Caco-2 (cell line): ENCODE results near the gene PPP6R2. TPM values are rescaled to one million over a fixed set of nuclear protein-coding genes. Genes with fewer than 3 reads are reported as not detected.
A peak's percentile ranks its signal among the peaks of the same experiment; 100 is the strongest.

Experiments
- BruUV-seq: library from RNA; stranded (reverse); fragments of 400-500 nt; replicated peaks from 2 replicates; lab custom pipeline; 2021; lab: Mats Ljungman, UMichigan
- CTCF ChIA-PET: fragments of 300-600 bp; sonication (Branson Sonifier 250); formaldehyde crosslinking; loops from one replicate; lab custom pipeline; 2022; ENCODE audit warnings: antibody characterized with exemption; lab: Charles Lee
- POLR2A ChIA-PET: fragments of 300-600 bp; sonication (Branson Sonifier 250); formaldehyde crosslinking; loops from one replicate; lab custom pipeline; 2022; ENCODE audit warnings: antibody characterized with exemption; lab: Charles Lee
- DNase-seq, 2 experiments: peaks; one replicate each; pipeline versions ENCODE4 v3.0.0 to v3.0.0-alpha.2; 2020 to 2022
- H3K27me3 ChIP-seq: replicated peaks from 2 replicates; pipeline ENCODE4 v1.6.0; 2011; ENCODE audit warnings: low read length; ENCODE audit not compliant: control insufficient read depth, insufficient read depth
- H3K36me3 ChIP-seq: 2 replicates; pipeline ENCODE4 v1.5.1; 2011; ENCODE audit warnings: low read length; ENCODE audit not compliant: control insufficient read depth, insufficient read depth
- H3K4me1 ChIP-seq: fragments of 250-450 bp; sonication (Bioruptor Pico); 2 replicates; pipeline ENCODE4 v1.5.1; 2020; ENCODE audit warnings: mild to moderate bottlenecking
- H3K4me3 ChIP-seq: 2 replicates; pipeline ENCODE4 v1.5.1; 2011; ENCODE audit warnings: low read depth, mild to moderate bottlenecking, control low read depth, low read length
- H3K9me3 ChIP-seq: fragments of 250-450 bp; sonication (Bioruptor Pico); 2 replicates; pipeline ENCODE4 v1.5.1; 2020; ENCODE audit warnings: mild to moderate bottlenecking, moderate library complexity
- H3K27ac Mint-ChIP-seq: one replicate; pipeline ENCODE4 v1.8.0; 2022; ENCODE audit warnings: mixed read lengths; ENCODE audit not compliant: unreplicated experiment
- H3K27me3 Mint-ChIP-seq: one replicate; pipeline ENCODE4 v1.8.0; 2022; ENCODE audit warnings: mixed read lengths; ENCODE audit not compliant: insufficient read depth, unreplicated experiment
- H3K36me3 Mint-ChIP-seq: one replicate; pipeline ENCODE4 v1.8.0; 2022; ENCODE audit warnings: mild to moderate bottlenecking, mixed read lengths; ENCODE audit not compliant: insufficient read depth, unreplicated experiment
- H3K4me1 Mint-ChIP-seq: one replicate; pipeline ENCODE4 v1.8.0; 2022; ENCODE audit warnings: low read depth, mixed read lengths; ENCODE audit not compliant: unreplicated experiment
- H3K4me3 Mint-ChIP-seq: one replicate; pipeline ENCODE4 v1.8.0; 2022; ENCODE audit warnings: mild to moderate bottlenecking, moderate library complexity, mixed read lengths; ENCODE audit not compliant: unreplicated experiment
- H3K9me3 Mint-ChIP-seq: one replicate; pipeline ENCODE4 v1.8.0; 2022; ENCODE audit warnings: mixed read lengths; ENCODE audit not compliant: unreplicated experiment
- CTCF ChIP-seq, 2 experiments: fragments of 200-600 bp in 1 of 2; IDR thresholded peaks; 1 replicate in 1 of 2; 2 replicates in 1 of 2; pipeline versions ENCODE4 v1.5.1 to v1.8.0; 2011 to 2022; ENCODE audit warnings: antibody characterized with exemption in 1 of 2, control low read depth in 1 of 2, inconsistent platforms in 1 of 2, low read depth in 1 of 2, low read length in 1 of 2, mild to moderate bottlenecking in 1 of 2, moderate library complexity in 1 of 2; ENCODE audit not compliant: insufficient read depth in 1 of 2, severe bottlenecking in 1 of 2, unreplicated experiment in 1 of 2
- intact Hi-C: fragments of 100-400 bp; cut with micrococcal nuclease; formaldehyde crosslinking; loops from one replicate; pipeline ENCODE4 v1.10.0; 2022; ENCODE audit not compliant: unreplicated experiment
- total RNA-seq: library from RNA; stranded (reverse); gene quantifications from 2 replicates; pipeline ENCODE4 v1.2.3, GENCODE V29; 2022

The PPP6R2 gene
- total RNA-seq, 1 experiment from 2014 or later, result 60.7 TPM

- H3K4me3 Mint-ChIP-seq, result no peak overlapping the region
- H3K4me1 ChIP-seq, result peaks cover 8% of the 10 kb centered on the region
- intact Hi-C loops, result no loop called here
- ChIA-PET POLR2A (no interaction called here), CTCF (interaction anchor here (0.6 kb wide), 1 partner anchor 54 kb away, joined by 5 read pairs; no protein-coding TSS in a partner anchor)
- no peak overlapping the region for H3K4me3 ChIP-seq
- H3K36me3 Mint-ChIP-seq, result no peaks in the 10 kb centered on the region
- no peak for TF ChIP-seq CTCF (IDR thresholded peaks at IDR 0.05; ENCODE audit: insufficient read depth in 1 of 2, low read depth in 1 of 2, low read length in 1 of 2, severe bottlenecking in 1 of 2, unreplicated experiment in 1 of 2)
- no TSS peak for BruUV-seq
- H3K9me3 ChIP-seq, result no peaks in the 10 kb centered on the region
- no peaks in the 10 kb centered on the region for H3K36me3 ChIP-seq
- peak in 1 of 2 experiments; percentile 31 for DNase-seq
- no peaks in the 10 kb centered on the region for H3K9me3 Mint-ChIP-seq
- H3K27ac Mint-ChIP-seq, result no peak overlapping the region
- H3K4me1 Mint-ChIP-seq, result peaks cover 6% of the 10 kb centered on the region
- no peaks in the 10 kb centered on the region for H3K27me3 Mint-ChIP-seq
- no peaks in the 10 kb centered on the region for H3K27me3 ChIP-seq
These were observed 32.1 kb upstream of the PPP6R2 start for GRCh38 chr22:50310949-50311444.

DNA sequence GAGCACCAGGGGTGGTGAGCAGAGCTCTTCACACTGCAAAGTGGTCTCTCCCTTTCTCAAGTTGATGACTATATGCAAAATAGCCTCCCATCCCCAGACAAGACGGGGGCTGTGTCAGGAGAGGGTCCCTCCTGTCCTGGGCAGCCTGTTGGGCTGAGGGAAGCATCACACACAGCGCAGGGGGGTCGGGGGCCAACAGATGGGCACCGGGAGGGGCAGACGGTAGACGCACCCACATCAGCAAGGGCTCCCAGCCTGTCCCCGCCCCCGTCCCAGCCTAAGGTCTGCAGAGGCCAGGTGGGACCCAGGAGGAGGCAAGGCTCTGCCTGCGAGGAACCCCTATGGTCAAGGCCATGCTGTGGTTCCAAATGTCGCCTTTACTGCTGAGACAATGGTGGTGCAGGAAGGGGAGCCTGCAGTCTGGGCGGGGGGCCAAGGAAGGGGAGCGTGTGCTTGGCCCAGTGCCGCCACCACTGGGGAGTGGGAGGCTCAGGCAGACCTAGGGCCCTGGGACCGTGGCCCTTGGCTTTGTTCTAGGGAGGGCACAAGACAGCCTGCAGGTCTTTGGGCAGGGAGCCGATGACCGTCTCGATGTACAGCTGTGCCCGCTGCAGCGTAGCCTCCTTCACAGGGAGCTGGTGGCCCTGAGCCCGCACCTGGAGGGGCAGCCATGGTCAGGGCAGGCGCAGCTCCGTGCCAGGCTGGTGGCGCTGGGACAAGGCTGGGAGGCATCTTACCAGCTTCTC lies 31.3 kb upstream of the PPP6R2 start:
- H3K36me3 Mint-ChIP-seq, result no peaks in the 10 kb centered on the region
- no peaks in the 10 kb centered on the region for H3K27me3 Mint-ChIP-seq
- DNase-seq, result no peak
- Histone ChIP-seq H3K4me1 (peaks cover 4% of the 10 kb centered on the region), H3K36me3 (no peaks in the 10 kb centered on the region), H3K27me3 (no peaks in the 10 kb centered on the region), H3K9me3 (no peaks in the 10 kb centered on the region), H3K4me3 (no peak overlapping the region)
- H3K4me3 Mint-ChIP-seq, result no peak overlapping the region
- ChIA-PET POLR2A (interaction anchor here (0.5 kb wide), 1 partner anchor 29 kb away, joined by 4 read pairs; no protein-coding TSS in a partner anchor), CTCF (interaction anchor here (0.6 kb wide), 1 partner anchor 53 kb away, joined by 5 read pairs; no protein-coding TSS in a partner anchor)
- no peaks in the 10 kb centered on the region for H3K9me3 Mint-ChIP-seq
- H3K4me1 Mint-ChIP-seq, result peaks cover 6% of the 10 kb centered on the region
- no TSS peak for BruUV-seq
- no peak overlapping the region for H3K27ac Mint-ChIP-seq
- intact Hi-C loops, result no loop called here
- no peak for TF ChIP-seq CTCF (IDR thresholded peaks at IDR 0.05; ENCODE audit: insufficient read depth in 1 of 2, low read depth in 1 of 2, low read length in 1 of 2, severe bottlenecking in 1 of 2, unreplicated experiment in 1 of 2)

DNA sequence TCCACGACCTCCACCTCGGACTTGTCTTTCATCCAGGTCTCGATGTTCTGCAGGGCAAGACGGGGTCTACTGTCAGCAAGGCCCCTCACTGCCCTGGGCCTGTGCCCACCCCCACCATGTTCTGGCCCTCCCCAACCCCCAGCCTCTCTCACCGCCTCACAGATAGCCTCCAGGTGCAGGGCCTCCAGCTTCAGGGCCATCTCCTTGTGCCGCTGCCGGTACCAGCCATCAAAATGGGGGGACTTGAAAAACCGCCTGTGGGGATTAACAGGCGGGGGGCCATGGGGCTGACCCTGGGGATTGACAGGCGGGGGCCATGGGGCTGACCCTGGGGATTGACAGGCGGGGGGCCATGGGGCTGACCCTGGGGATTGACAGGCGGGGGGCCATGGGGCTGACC lies 30.8 kb upstream of the PPP6R2 start:
- no TSS peak for BruUV-seq
- H3K9me3 ChIP-seq, result no peaks in the 10 kb centered on the region
- Mint-ChIP-seq H3K27ac (no peak overlapping the region), H3K9me3 (no peaks in the 10 kb centered on the region), H3K4me1 (peaks cover 6% of the 10 kb centered on the region), H3K27me3 (no peaks in the 10 kb centered on the region), H3K36me3 (no peaks in the 10 kb centered on the region), H3K4me3 (no peak overlapping the region)
- ChIA-PET CTCF (no interaction called here), POLR2A (interaction anchor here (0.5 kb wide), 1 partner anchor 30 kb away, joined by 4 read pairs; no protein-coding TSS in a partner anchor)
- DNase-seq, result no peak
- TF ChIP-seq CTCF (IDR thresholded peaks at IDR 0.05; ENCODE audit: insufficient read depth in 1 of 2, low read depth in 1 of 2, low read length in 1 of 2, severe bottlenecking in 1 of 2, unreplicated experiment in 1 of 2), result no peak
- intact Hi-C loops, result no loop called here
- H3K4me3 ChIP-seq, result no peak overlapping the region
- peaks cover 4% of the 10 kb centered on the region for H3K4me1 ChIP-seq
- H3K27me3 ChIP-seq, result no peaks in the 10 kb centered on the region
- no peaks in the 10 kb centered on the region for H3K36me3 ChIP-seq
